Epithelial cell of esophagus (primary cell): ENCODE results near the gene RPS6KC1.

Source experiments
- DNase-seq: peaks from one replicate; pipeline ENCODE4 v3.0.0; 2010; ENCODE audit warnings: low read depth
- H3K4me3 ChIP-seq: 2 replicates; pipeline ENCODE4 v1.5.1; 2011; ENCODE audit warnings: mild to moderate bottlenecking, low read length, control low read depth
- CTCF ChIP-seq: IDR thresholded peaks from 2 replicates; pipeline ENCODE4 v1.5.1; 2011; ENCODE audit warnings: low read depth, mild to moderate bottlenecking, low read length, control low read depth, inconsistent platforms; ENCODE audit not compliant: insufficient read depth; ENCODE audit errors: missing control alignments

The RPS6KC1 gene

GRCh38 chr1:213051127-213051880 is at the start of gene RPS6KC1:
Gene RPS6KC1 (plus strand): TSS chr1:213051241. CDS start chr1:213051405, 164 bp downstream.
- H3K4me3 ChIP-seq = peak within 1 kb of the TSS; percentile 83
- peak; percentile 11 for TF ChIP-seq CTCF
- peak; percentile 87 for DNase-seq

GRCh38 chr1:213003256-213003655 is 47.8 kb upstream of the RPS6KC1 start:
- H3K4me3 ChIP-seq = no peak overlapping the region
- no peak for TF ChIP-seq CTCF
- DNase-seq = no peak

- no peak for DNase-seq
- TF ChIP-seq CTCF = no peak
- H3K4me3 ChIP-seq = no peak overlapping the region
Observed at GRCh38 chr1:213008564-213008963, 42.5 kb upstream of the RPS6KC1 start.

GRCh38 chr1:213014642-213015041 is 36.4 kb upstream of the RPS6KC1 start:
- H3K4me3 ChIP-seq = peak overlapping the region; percentile 80
- TF ChIP-seq CTCF = no peak
- DNase-seq = peak; percentile 13

GRCh38 chr1:213015099-213016050 is 35.7 kb upstream of the RPS6KC1 start, which contains the start of gene ANGEL2:
Gene ANGEL2 (minus strand): TSS chr1:213015867. CDS start chr1:213015671, 196 bp downstream.
- peak within 1 kb of the TSS; percentile 80 for H3K4me3 ChIP-seq
- peak; percentile 98 for DNase-seq
- no peak for TF ChIP-seq CTCF

- H3K4me3 ChIP-seq = no peak overlapping the region
- no peak for TF ChIP-seq CTCF
- DNase-seq = no peak
Observed at GRCh38 chr1:213017447-213018273, 33.4 kb upstream of the RPS6KC1 start.
